Smooth muscle cell of trachea (primary cell): Measurements from ENCODE around the gene IMP4. TPM values are rescaled to one million over a fixed set of nuclear protein-coding genes. Genes with fewer than 3 reads are reported as not detected.

ENCODE experiments used
- total RNA-seq: library from RNA; depleted of rRNA; stranded (reverse); fragments of >200 nt; gene quantifications from 2 replicates; pipeline ENCODE4 v1.2.1, GENCODE V29; 2014

Gene IMP4
- total RNA-seq = 64.4 and 68.8 TPM in 2 replicates

GRCh38 chr2:130342533-130343275, at the start of gene IMP4:
TSS of gene IMP4 (plus strand) at chr2:130342897. CDS start at chr2:130342933, 36 bp downstream.

GRCh38 chr2:130355578-130356431, 13.1 kb downstream of the IMP4 start, which contains the start of gene PTPN18:
TSS of gene PTPN18 (plus strand) at chr2:130356056. CDS start at chr2:130356108, 52 bp downstream.

Other genes starting within 250 kb of the IMP4 start
- not detected in 2 replicates for gene POTEF, start 213.7 kb upstream of the IMP4 start, total RNA-seq
- 4.8 and 9.3 TPM in 2 replicates for gene CCDC74B, start 197.8 kb upstream of the IMP4 start, total RNA-seq
- gene SMPD4, start 161.3 kb upstream of the IMP4 start, total RNA-seq = 18.5 and 31.0 TPM in 2 replicates
- gene MZT2B, start 160.6 kb upstream of the IMP4 start, total RNA-seq = 163 and 176 TPM in 2 replicates
- gene TUBA3E, start 144.5 kb upstream of the IMP4 start, total RNA-seq = not detected in 2 replicates
- 11.6 and 19.6 TPM in 2 replicates for gene PTPN18, start 13.2 kb downstream of the IMP4 start, total RNA-seq
- under 0.01 TPM in 1 of 2 replicates, not detected in the other for gene POTEI, start 166.4 kb downstream of the IMP4 start, total RNA-seq
- not detected in 2 replicates for gene CFC1B, start 178.3 kb downstream of the IMP4 start, total RNA-seq